HCT116 (cell line): ENCODE measurements around the gene PKD2. TPM values are rescaled to one million over a fixed set of nuclear protein-coding genes. Genes with fewer than 3 reads are reported as not detected.

Experiments
- ATAC-seq: fragments of 200-7000 bp; cut with Tn5 transposase; 2 replicates; pipeline ENCODE4 v1.9.1; 2020; ENCODE audit warnings: mild to moderate bottlenecking, moderate library complexity
- BruUV-seq: library from RNA; stranded (reverse); fragments of 400-500 nt; replicated peaks from 2 replicates; lab custom pipeline; 2021; lab: Mats Ljungman, UMichigan
- CTCF ChIA-PET: fragments of 300-600 bp; sonication (Branson Sonifier 250); formaldehyde crosslinking; loops from one replicate; lab custom pipeline; 2021; ENCODE audit warnings: antibody characterized with exemption; lab: Charles Lee
- POLR2A ChIA-PET: fragments of 300-600, 350-600 bp; sonication (Branson Sonifier 250); formaldehyde crosslinking; loops from one replicate; lab custom pipeline; 2021; ENCODE audit warnings: antibody characterized with exemption; lab: Charles Lee
- RAD21 ChIA-PET, 2 experiments: fragments of 300-600 bp; sonication (Branson Sonifier 250); formaldehyde crosslinking; loops; one replicate each; lab custom pipeline; 2023; ENCODE audit warnings: low total read pairs in 2 of 2; ENCODE audit not compliant: uncharacterized antibody in 2 of 2, unreplicated experiment in 2 of 2, low non-redundant PET in 1 of 2; lab: Charles Lee
- DNase-seq: peaks from one replicate; pipeline ENCODE4 v3.0.0-alpha.2; 2010; ENCODE audit warnings: low read depth, low spot score
- H2AFZ ChIP-seq: fragments of 200-600 bp; shearing (Covaris generic), sonication (generic); 2 replicates; pipeline ENCODE4 v1.6.1; 2017; ENCODE audit warnings: low read depth, mixed run types, mixed read lengths, antibody characterized with exemption, low read length; ENCODE audit not compliant: poor library complexity, severe bottlenecking
- H3K27ac ChIP-seq: 2 replicates; pipeline ENCODE4 v1.5.1; 2012; ENCODE audit warnings: low read depth, low read length
- H3K27me3 ChIP-seq: fragments of 200-600 bp; sonication (generic); 2 replicates; pipeline ENCODE4 v1.6.1; 2016; ENCODE audit warnings: mixed run types, low read length, mixed read lengths; ENCODE audit not compliant: insufficient read depth
- H3K36me3 ChIP-seq, 2 experiments: fragments of 200-500 bp in 1 of 2; fragments of 200-600 bp in 1 of 2; sonication (Bioruptor generic) in 1 of 2; sonication (generic) in 1 of 2; 2 replicates each; pipeline versions ENCODE4 v1.5.1 to v1.6.1; 2014 to 2016; ENCODE audit warnings: low read length in 2 of 2, inconsistent platforms in 1 of 2, mixed read lengths in 1 of 2, mixed run types in 1 of 2; ENCODE audit not compliant: insufficient read depth in 2 of 2, control insufficient read depth in 1 of 2
- H3K4me1 ChIP-seq, 2 experiments: fragments of 200-600 bp in 1 of 2; sonication (generic) in 1 of 2; 2 replicates each; pipeline versions ENCODE4 v1.5.1 to v1.6.1; 2012 to 2017; ENCODE audit warnings: low read length in 2 of 2, inconsistent platforms in 1 of 2, mild to moderate bottlenecking in 1 of 2, mixed read lengths in 1 of 2, mixed run types in 1 of 2, moderate library complexity in 1 of 2; ENCODE audit not compliant: insufficient read depth in 2 of 2, control insufficient read depth in 1 of 2
- H3K4me2 ChIP-seq: fragments of 200-600 bp; sonication (generic); 2 replicates; pipeline ENCODE4 v1.6.1; 2017; ENCODE audit warnings: mixed run types, low read length, mixed read lengths
- H3K4me3 ChIP-seq, 2 experiments: fragments of 200-600 bp in 1 of 2; sonication (generic) in 1 of 2; replicated peaks in 1 of 2; 2 replicates each; pipeline ENCODE4 v1.5.1; 2011 to 2016; ENCODE audit warnings: low read length in 2 of 2, control low read depth in 1 of 2, low read depth in 1 of 2, mild to moderate bottlenecking in 1 of 2, mixed read lengths in 1 of 2, mixed run types in 1 of 2
- H3K79me2 ChIP-seq: fragments of 200-600 bp; sonication (generic); 2 replicates; pipeline ENCODE4 v1.6.1; 2017; ENCODE audit warnings: mild to moderate bottlenecking, mixed run types, low read length, moderate library complexity, mixed read lengths; ENCODE audit not compliant: insufficient read depth
- H3K9ac ChIP-seq: fragments of 200-600 bp; sonication (generic); 2 replicates; pipeline ENCODE4 v1.6.1; 2016; ENCODE audit warnings: low read length, mixed read lengths
- H3K9me2 ChIP-seq: fragments of 200-600 bp; sonication (generic), shearing (Covaris generic); 2 replicates; pipeline ENCODE4 v1.6.1; 2017; ENCODE audit warnings: mixed run types, mild to moderate bottlenecking, moderate library complexity; ENCODE audit not compliant: insufficient read depth
- H3K9me3 ChIP-seq, 2 experiments: fragments of 200-500 bp in 1 of 2; fragments of 200-600 bp in 1 of 2; sonication (Bioruptor generic) in 1 of 2; sonication (generic) in 1 of 2; 2 replicates each; pipeline ENCODE4 v1.6.1; 2014 to 2017; ENCODE audit warnings: low read length in 2 of 2, mixed read lengths in 2 of 2, inconsistent platforms in 1 of 2, low read depth in 1 of 2, mild to moderate bottlenecking in 1 of 2, mixed run types in 1 of 2, moderate library complexity in 1 of 2; ENCODE audit not compliant: control insufficient read depth in 1 of 2, insufficient read depth in 1 of 2
- H4K20me1 ChIP-seq: fragments of 200-600 bp; sonication (generic), shearing (Covaris generic); 2 replicates; pipeline ENCODE4 v1.6.1; 2017; ENCODE audit warnings: mixed run types, mild to moderate bottlenecking, moderate library complexity; ENCODE audit not compliant: insufficient read depth
- EGR1 ChIP-seq: IDR thresholded peaks from 2 replicates; pipeline ENCODE4 v1.6.1; 2012; ENCODE audit warnings: low read depth
- EZH2 ChIP-seq: fragments of 200-600 bp; sonication (generic); IDR thresholded peaks from 2 replicates; pipeline ENCODE4 v1.6.1; 2017; ENCODE audit warnings: antibody characterized with exemption, mixed run types
- FOSL1 ChIP-seq: IDR thresholded peaks from 2 replicates; pipeline ENCODE4 v1.6.1; 2012; ENCODE audit warnings: low read depth
- JUND ChIP-seq: IDR thresholded peaks from 2 replicates; pipeline ENCODE4 v1.6.1; 2012
- MAX ChIP-seq: IDR thresholded peaks from 2 replicates; pipeline ENCODE4 v1.6.1; 2012
- POLR2A ChIP-seq: IDR thresholded peaks from 2 replicates; pipeline ENCODE4 v1.7.0; 2011; ENCODE audit warnings: borderline replicate concordance; ENCODE audit not compliant: insufficient read depth, insufficient read length; ENCODE audit errors: extremely low read depth
- POLR2AphosphoS5 ChIP-seq: IDR thresholded peaks from 2 replicates; pipeline ENCODE4 v1.6.1; 2011; ENCODE audit warnings: mild to moderate bottlenecking, low read depth, low read length, moderate library complexity
- TCF7L2 ChIP-seq: IDR thresholded peaks from 2 replicates; pipeline ENCODE4 v1.7.0; 2011; ENCODE audit warnings: borderline replicate concordance, inconsistent platforms; ENCODE audit not compliant: insufficient read depth, insufficient read length; ENCODE audit errors: extremely low read depth
- YY1 ChIP-seq: IDR thresholded peaks from 2 replicates; pipeline ENCODE4 v1.6.1; 2011; ENCODE audit warnings: low read length, low read depth, moderate library complexity, mild to moderate bottlenecking; ENCODE audit not compliant: insufficient replicate concordance; ENCODE audit errors: extremely low read depth
- ZBTB33 ChIP-seq: IDR thresholded peaks from 2 replicates; pipeline ENCODE4 v1.6.1; 2011; ENCODE audit warnings: mild to moderate bottlenecking, low read length, moderate library complexity; ENCODE audit not compliant: insufficient replicate concordance; ENCODE audit errors: extremely low read depth
- ZFX ChIP-seq: fragments of 450-650 bp; IDR thresholded peaks from 2 replicates; pipeline ENCODE4 v1.6.1; 2017
- intact Hi-C: fragments of 100-400 bp; cut with micrococcal nuclease; formaldehyde crosslinking; loops from 2 replicates; pipeline ENCODE4 v1.10.0; 2022
- total RNA-seq: library from RNA; stranded (reverse); gene quantifications from one replicate; pipeline ENCODE4 v1.2.1, GENCODE V29; 2021; ENCODE audit not compliant: unreplicated experiment
- TF ChIP-seq, protein P1 (sequence below), 3 experiments: fragments of 200-600 bp in 1 of 3; sonication (generic) in 1 of 3; IDR thresholded peaks in 2 of 3; conservative IDR thresholded peaks in 1 of 3; 2 replicates each; pipeline ENCODE4 v1.5.1; 2012 to 2017; ENCODE audit warnings: low read depth in 2 of 3, low read length in 2 of 3, antibody characterized with exemption in 1 of 3, borderline replicate concordance in 1 of 3, control low read depth in 1 of 3, mild to moderate bottlenecking in 1 of 3, mixed read lengths in 1 of 3, mixed run types in 1 of 3, moderate library complexity in 1 of 3; ENCODE audit not compliant: insufficient read depth in 1 of 3

Gene PKD2
- total RNA-seq, 1 experiment from 2014 or later: 10.1 TPM

GRCh38 chr4:88041626-88042025, 34.2 kb downstream of the PKD2 start (continued):
- TF ChIP-seq POLR2AphosphoS5: no peak
- no peak for TF ChIP-seq FOSL1
- TF ChIP-seq JUND: no peak
- TF ChIP-seq, all 23 proteins: peak for 0

DNA sequence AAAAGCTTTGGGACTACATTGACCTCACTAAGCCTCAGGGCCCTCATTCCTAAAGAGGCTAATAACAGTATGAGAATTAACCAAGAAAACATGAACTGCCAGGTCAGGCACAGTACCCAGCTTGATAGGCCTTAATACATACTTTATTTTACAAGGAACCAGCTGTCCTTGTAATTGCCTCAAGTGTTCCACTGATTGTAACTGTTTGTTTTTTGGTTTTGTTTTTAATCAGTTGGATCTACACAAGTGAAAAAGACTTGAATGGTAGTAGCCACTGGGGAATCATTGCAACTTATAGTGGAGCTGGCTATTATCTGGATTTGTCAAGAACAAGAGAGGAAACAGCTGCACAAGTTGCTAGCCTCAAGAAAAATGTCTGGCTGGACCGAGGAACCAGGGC, 35.6 kb downstream of the PKD2 start:
- H3K9ac ChIP-seq: no peak overlapping the region
- H3K27me3 ChIP-seq: no peaks in the 10 kb centered on the region
- no peak overlapping the region for H2AFZ ChIP-seq
- H3K27ac ChIP-seq: no peak overlapping the region
- H4K20me1 ChIP-seq: no peaks in the 10 kb centered on the region
- RAD21 ChIA-PET: no interaction called here
- no peaks in the 10 kb centered on the region for H3K79me2 ChIP-seq
- H3K9me3 ChIP-seq: no peaks in the 10 kb centered on the region
- no peak for TF ChIP-seq FOSL1
- TF ChIP-seq TCF7L2: no peak
- no peak for TF ChIP-seq POLR2A
- TF ChIP-seq EZH2: no peak
- no peak for TF ChIP-seq EGR1
- no peak for TF ChIP-seq MAX
- TF ChIP-seq YY1: no peak
- no peak for TF ChIP-seq ZFX
- TF ChIP-seq, protein P1, sequence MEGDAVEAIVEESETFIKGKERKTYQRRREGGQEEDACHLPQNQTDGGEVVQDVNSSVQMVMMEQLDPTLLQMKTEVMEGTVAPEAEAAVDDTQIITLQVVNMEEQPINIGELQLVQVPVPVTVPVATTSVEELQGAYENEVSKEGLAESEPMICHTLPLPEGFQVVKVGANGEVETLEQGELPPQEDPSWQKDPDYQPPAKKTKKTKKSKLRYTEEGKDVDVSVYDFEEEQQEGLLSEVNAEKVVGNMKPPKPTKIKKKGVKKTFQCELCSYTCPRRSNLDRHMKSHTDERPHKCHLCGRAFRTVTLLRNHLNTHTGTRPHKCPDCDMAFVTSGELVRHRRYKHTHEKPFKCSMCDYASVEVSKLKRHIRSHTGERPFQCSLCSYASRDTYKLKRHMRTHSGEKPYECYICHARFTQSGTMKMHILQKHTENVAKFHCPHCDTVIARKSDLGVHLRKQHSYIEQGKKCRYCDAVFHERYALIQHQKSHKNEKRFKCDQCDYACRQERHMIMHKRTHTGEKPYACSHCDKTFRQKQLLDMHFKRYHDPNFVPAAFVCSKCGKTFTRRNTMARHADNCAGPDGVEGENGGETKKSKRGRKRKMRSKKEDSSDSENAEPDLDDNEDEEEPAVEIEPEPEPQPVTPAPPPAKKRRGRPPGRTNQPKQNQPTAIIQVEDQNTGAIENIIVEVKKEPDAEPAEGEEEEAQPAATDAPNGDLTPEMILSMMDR (IDR thresholded peaks at IDR 0.05 in 2 of 3, conservative IDR thresholded peaks at IDR 0.05 in 1 of 3; ENCODE audit: borderline replicate concordance in 1 of 3, insufficient read depth in 1 of 3, low read depth in 2 of 3, low read length in 2 of 3): no peak
- no peak for TF ChIP-seq POLR2AphosphoS5
- no peak for TF ChIP-seq ZBTB33
- intact Hi-C loops: no loop called here
- POLR2A ChIA-PET: no interaction called here
- ATAC-seq (no peak), DNase-seq (no peak)
- no peaks in the 10 kb centered on the region for H3K4me1 ChIP-seq
- H3K36me3 ChIP-seq: peaks cover 19 to 29% of the 10 kb centered on the region in 2 experiments; a peak in 3 of 4 replicates
- no peaks in the 10 kb centered on the region for H3K9me2 ChIP-seq
- BruUV-seq: no TSS peak
- CTCF ChIA-PET: interaction anchor here (1.2 kb wide), 1 partner anchor 10 kb away, joined by 3 read pairs; no protein-coding TSS in a partner anchor
- H3K4me3 ChIP-seq: no peak overlapping the region
- H3K4me2 ChIP-seq: no peak overlapping the region
